OCI-LY7 (cell line): ENCODE results near the gene TNFAIP1. TPM values are rescaled to one million over a fixed set of nuclear protein-coding genes. Genes with fewer than 3 reads are reported as not detected.
"Not testable (repeated sequence)": the region's sequence is repeated elsewhere in the genome, so short reads cannot be mapped to it uniquely, and the experiment has no call there.

Experiments used
- BruUV-seq: library from RNA; stranded (reverse); fragments of 400-500 nt; replicated peaks from 2 replicates; lab custom pipeline; 2021; lab: Mats Ljungman, UMichigan
- CTCF ChIA-PET: fragments of 300-600 bp; sonication (Branson Sonifier 250); formaldehyde crosslinking; loops from one replicate; lab custom pipeline; 2022; ENCODE audit warnings: antibody characterized with exemption; ENCODE audit not compliant: unreplicated experiment; lab: Charles Lee
- POLR2A ChIA-PET: fragments of 300-600 bp; sonication (Branson Sonifier 250); formaldehyde crosslinking; loops from one replicate; lab custom pipeline; 2022; ENCODE audit warnings: antibody characterized with exemption; lab: Charles Lee
- DNase-seq: peaks from one replicate; pipeline ENCODE4 v3.0.0-alpha.2; 2015; ENCODE audit warnings: low spot score
- H2AFZ ChIP-seq: fragments of 200-600 bp; sonication (generic), shearing (Covaris generic); 2 replicates; pipeline ENCODE4 v1.6.1; 2014; ENCODE audit warnings: mild to moderate bottlenecking, antibody characterized with exemption, low read length, moderate library complexity
- H3K27ac ChIP-seq: fragments of 200-600 bp; sonication (generic); 2 replicates; pipeline ENCODE4 v1.5.1; 2014; ENCODE audit warnings: mixed run types, low read depth, mild to moderate bottlenecking, moderate library complexity, low read length, inconsistent platforms; ENCODE audit not compliant: poor library complexity, severe bottlenecking
- H3K36me3 ChIP-seq: fragments of 200-600 bp; sonication (generic); 2 replicates; pipeline ENCODE4 v1.6.1; 2014; ENCODE audit warnings: mild to moderate bottlenecking, antibody characterized with exemption, low read length, moderate library complexity, mixed read lengths; ENCODE audit not compliant: insufficient read depth
- H3K4me1 ChIP-seq: fragments of 200-600 bp; sonication (generic); 2 replicates; pipeline ENCODE4 v1.5.1; 2014; ENCODE audit warnings: mild to moderate bottlenecking, low read length; ENCODE audit not compliant: insufficient read depth, poor library complexity, severe bottlenecking
- H3K4me2 ChIP-seq: fragments of 200-600 bp; sonication (generic); 2 replicates; pipeline ENCODE4 v1.6.1; 2014; ENCODE audit warnings: mild to moderate bottlenecking, low read length
- H3K4me3 ChIP-seq: fragments of 200-600 bp; sonication (generic); 2 replicates; pipeline ENCODE4 v1.5.1; 2014; ENCODE audit warnings: mild to moderate bottlenecking, low read depth, low read length; ENCODE audit not compliant: poor library complexity, severe bottlenecking
- H3K79me2 ChIP-seq: fragments of 200-600 bp; sonication (generic); 2 replicates; pipeline ENCODE4 v1.6.1; 2016; ENCODE audit warnings: low read depth, mild to moderate bottlenecking, low read length, moderate library complexity, mixed read lengths; ENCODE audit not compliant: insufficient read depth
- H3K9me2 ChIP-seq: fragments of 200-600 bp; sonication (generic); 2 replicates; pipeline ENCODE4 v1.6.1; 2016; ENCODE audit warnings: mild to moderate bottlenecking, low read length, mixed read lengths; ENCODE audit not compliant: insufficient read depth
- H3K9me3 ChIP-seq: fragments of 200-600 bp; sonication (generic); 2 replicates; pipeline ENCODE4 v1.6.1; 2014; ENCODE audit warnings: mild to moderate bottlenecking, mixed run types, low read length, mixed read lengths
- H4K20me1 ChIP-seq: fragments of 200-600 bp; sonication (generic); 2 replicates; pipeline ENCODE4 v1.6.1; 2014; ENCODE audit warnings: mild to moderate bottlenecking, antibody characterized with exemption, low read length, moderate library complexity, mixed read lengths; ENCODE audit not compliant: insufficient read depth
- CTCF ChIP-seq: fragments of 200-600 bp; sonication (generic); conservative IDR thresholded peaks from 2 replicates; pipeline ENCODE4 v1.5.1; 2014; ENCODE audit warnings: mild to moderate bottlenecking, antibody characterized with exemption, low read length, moderate library complexity, mixed read lengths
- EZH2phosphoT487 ChIP-seq: fragments of 200-600 bp; sonication (generic); IDR thresholded peaks from 2 replicates; pipeline ENCODE4 v1.6.1; 2018; ENCODE audit warnings: low read depth, borderline replicate concordance, mild to moderate bottlenecking, mixed run types, antibody characterized with exemption, low read length, moderate library complexity, mixed read lengths
- intact Hi-C: fragments of 100-400 bp; cut with micrococcal nuclease; formaldehyde crosslinking; loops from one replicate; pipeline ENCODE4 v1.10.0; 2022; ENCODE audit not compliant: unreplicated experiment
- total RNA-seq, 2 experiments: library from RNA; depleted of rRNA in 1 of 2; stranded (reverse); fragments of >200 nt in 1 of 2; shearing (Covaris generic) in 1 of 2; gene quantifications; 2 replicates each; pipeline ENCODE4 v1.2.3, GENCODE V29; 2014 to 2022

TNFAIP1 gene
- total RNA-seq, 2 experiments from 2014 or later, result 14.7 to 15.5 TPM

GRCh38 chr17:28290703-28291102, 44.9 kb upstream of the TNFAIP1 start:
- H3K4me2 ChIP-seq, result no peak overlapping the region
- no peaks in the 10 kb centered on the region for H3K4me1 ChIP-seq
- H2AFZ ChIP-seq, result no peak overlapping the region
- no peak overlapping the region for H3K4me3 ChIP-seq
- POLR2A ChIA-PET, result no interaction called here
- no TSS peak for BruUV-seq
- no peak for DNase-seq
- no peaks in the 10 kb centered on the region for H3K9me3 ChIP-seq
- no peaks in the 10 kb centered on the region for H3K79me2 ChIP-seq
- CTCF ChIA-PET, result no interaction called here
- H3K27ac ChIP-seq, result no peak overlapping the region
- H4K20me1 ChIP-seq, result no peaks in the 10 kb centered on the region
- H3K9me2 ChIP-seq, result no peaks in the 10 kb centered on the region
- intact Hi-C loops, result no loop called here
- TF ChIP-seq CTCF (no peak), EZH2phosphoT487 (no peak)
- H3K36me3 ChIP-seq, result no peaks in the 10 kb centered on the region

GRCh38 chr17:28291780-28292330, 43.7 kb upstream of the TNFAIP1 start:
- no TSS peak for BruUV-seq
- no peaks in the 10 kb centered on the region for H3K9me2 ChIP-seq
- no peak overlapping the region for H3K27ac ChIP-seq
- H3K9me3 ChIP-seq, result no peaks in the 10 kb centered on the region
- no peaks in the 10 kb centered on the region for H3K4me1 ChIP-seq
- no peak for TF ChIP-seq CTCF
- no peak for TF ChIP-seq EZH2phosphoT487
- H3K79me2 ChIP-seq, result no peaks in the 10 kb centered on the region
- no peak overlapping the region for H3K4me3 ChIP-seq
- H3K4me2 ChIP-seq, result no peak overlapping the region
- DNase-seq, result no peak
- ChIA-PET CTCF (no interaction called here), POLR2A (no interaction called here)
- no peaks in the 10 kb centered on the region for H4K20me1 ChIP-seq
- intact Hi-C loops, result no loop called here
- no peak overlapping the region for H2AFZ ChIP-seq
- no peaks in the 10 kb centered on the region for H3K36me3 ChIP-seq

GRCh38 chr17:28292878-28293277, 42.7 kb upstream of the TNFAIP1 start:
- CTCF ChIA-PET, intact Hi-C loops, POLR2A ChIA-PET, H3K9me2 ChIP-seq, H3K27ac ChIP-seq, H3K4me2 ChIP-seq, H3K4me1 ChIP-seq, H2AFZ ChIP-seq, H4K20me1 ChIP-seq, H3K9me3 ChIP-seq, H3K79me2 ChIP-seq, H3K4me3 ChIP-seq, BruUV-seq, H3K36me3 ChIP-seq, DNase-seq: not testable (repeated sequence)
